Measurements from ENCODE around the gene AHRR.
A peak's percentile ranks its signal among the peaks of the same experiment; 100 is the strongest.

AHRR gene

DNA sequence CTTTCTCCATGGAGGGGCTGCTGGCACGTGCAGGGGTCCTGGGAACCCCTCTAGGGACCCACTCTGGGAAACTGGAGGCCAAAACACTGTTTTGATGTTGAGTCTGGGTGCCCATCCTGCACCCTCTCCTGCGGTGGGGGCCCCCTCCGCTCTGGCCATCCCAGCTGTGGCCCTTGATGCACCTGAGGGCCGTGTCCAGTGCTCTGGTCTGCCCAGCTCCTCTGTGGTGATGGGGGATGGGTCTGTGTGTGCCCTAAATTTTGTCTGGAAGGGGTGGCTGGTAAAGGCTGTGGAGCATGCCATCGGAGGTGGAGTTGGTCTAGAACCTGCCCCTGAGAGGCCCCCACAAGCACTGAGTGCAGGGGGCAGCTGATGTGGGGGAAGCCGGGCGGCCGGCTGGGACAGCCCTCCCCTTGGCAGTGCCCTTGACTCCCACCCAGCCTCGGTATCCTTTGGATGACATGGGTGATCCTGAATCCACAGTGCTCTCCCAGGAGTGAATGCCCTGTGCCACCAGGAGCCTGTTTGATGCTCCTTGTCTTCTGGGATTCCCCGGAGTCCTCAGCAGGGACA is 26.3 kb downstream of the AHRR start:
- no peak for DNase-seq

DNA sequence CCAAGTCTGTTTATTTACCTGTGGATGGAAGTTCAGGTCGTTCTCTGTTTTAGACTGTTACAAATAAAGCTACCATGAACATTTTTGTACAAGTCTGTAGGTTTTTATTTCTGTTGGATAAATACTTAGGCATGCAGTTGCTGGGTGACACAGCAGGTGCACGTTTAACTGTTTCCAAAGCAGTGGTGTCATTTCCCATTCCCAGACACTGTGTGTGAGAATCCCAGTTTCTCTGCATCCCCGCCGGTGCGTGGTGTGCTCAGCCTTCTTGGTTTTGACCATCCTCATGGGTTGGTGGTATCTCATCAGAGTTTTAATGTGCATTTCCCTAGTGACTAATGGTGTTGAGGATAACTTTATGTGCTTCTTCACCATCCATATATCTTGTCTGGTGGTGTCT is 27.2 kb downstream of the AHRR start:
- no peak for DNase-seq

DNA sequence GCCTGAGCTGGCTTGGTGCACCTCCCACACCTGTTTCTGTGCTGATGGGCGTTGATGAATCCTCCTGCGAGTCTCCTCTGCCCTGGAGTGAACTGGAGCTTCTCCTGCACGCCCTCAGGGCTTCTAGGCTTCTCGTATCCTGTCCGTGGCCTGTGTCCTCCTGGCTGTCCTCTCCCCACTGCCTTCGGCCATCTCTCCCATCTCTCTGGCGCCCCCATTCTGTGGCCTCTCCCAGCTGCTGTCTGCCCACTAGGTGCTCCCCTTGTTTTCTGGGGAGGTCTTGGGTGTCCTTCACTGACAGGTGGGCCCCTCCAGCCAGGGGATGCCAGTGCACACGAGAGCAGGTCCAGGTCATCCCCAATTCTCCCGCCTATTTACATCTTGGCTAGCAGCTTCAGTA is 28.8 kb downstream of the AHRR start:
- DNase-seq: peak; percentile 56

DNA sequence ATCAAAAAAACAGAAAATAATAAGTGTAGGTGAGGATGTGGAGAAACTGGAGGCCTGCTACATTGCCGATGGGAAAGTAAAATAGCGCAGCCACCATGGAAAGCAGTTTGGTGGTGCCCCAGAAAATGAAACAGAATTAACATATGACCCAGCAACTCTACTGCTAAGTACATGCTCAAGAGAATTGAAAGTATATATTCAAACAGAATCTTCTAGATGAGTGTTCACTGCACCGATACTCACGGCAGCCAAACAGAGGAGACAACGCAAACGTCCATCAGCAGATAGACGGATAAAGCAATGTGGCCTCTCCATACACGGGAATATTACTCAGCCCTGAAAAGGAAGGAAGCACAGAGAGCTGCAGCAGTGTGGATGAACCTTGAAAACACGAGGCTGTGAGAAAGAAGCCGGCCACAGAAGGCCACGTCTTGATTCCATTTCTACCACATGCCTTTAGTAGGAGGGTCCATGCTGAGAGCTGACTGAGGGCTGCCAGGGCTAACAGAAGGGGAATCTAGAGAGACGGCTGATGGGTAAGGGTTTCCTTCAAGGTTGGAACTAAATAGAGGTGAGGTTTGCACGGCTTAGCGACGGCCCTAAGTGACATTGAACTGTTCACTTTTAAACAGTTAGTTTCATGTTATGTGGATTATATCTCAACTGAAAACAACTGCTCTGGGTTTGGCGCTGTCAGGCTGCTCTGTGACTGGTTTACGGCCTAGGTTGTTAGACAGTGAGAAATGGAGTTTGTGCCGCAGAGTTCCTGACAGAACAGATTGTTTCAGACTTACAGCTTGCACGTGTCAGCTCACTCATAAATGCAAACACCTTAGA is 29.8 kb downstream of the AHRR start:
- DNase-seq: no peak

DNA sequence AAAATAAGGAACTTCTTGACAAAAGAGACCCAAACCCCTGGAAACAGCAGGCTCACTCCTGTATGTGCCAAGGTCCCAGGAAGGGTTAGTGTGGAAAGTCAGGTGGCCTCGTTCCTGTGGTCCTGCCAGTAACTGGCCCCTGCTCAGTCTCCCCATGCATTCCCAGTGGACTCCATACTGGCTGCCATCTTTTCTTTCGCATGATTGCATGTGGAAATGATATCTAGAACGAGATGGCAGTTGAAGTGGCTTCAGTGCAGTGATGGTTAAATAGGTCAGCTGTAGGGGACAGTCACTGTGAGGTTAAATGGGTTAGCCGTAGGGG is 30.4 kb downstream of the AHRR start:
- no peak for DNase-seq

DNA sequence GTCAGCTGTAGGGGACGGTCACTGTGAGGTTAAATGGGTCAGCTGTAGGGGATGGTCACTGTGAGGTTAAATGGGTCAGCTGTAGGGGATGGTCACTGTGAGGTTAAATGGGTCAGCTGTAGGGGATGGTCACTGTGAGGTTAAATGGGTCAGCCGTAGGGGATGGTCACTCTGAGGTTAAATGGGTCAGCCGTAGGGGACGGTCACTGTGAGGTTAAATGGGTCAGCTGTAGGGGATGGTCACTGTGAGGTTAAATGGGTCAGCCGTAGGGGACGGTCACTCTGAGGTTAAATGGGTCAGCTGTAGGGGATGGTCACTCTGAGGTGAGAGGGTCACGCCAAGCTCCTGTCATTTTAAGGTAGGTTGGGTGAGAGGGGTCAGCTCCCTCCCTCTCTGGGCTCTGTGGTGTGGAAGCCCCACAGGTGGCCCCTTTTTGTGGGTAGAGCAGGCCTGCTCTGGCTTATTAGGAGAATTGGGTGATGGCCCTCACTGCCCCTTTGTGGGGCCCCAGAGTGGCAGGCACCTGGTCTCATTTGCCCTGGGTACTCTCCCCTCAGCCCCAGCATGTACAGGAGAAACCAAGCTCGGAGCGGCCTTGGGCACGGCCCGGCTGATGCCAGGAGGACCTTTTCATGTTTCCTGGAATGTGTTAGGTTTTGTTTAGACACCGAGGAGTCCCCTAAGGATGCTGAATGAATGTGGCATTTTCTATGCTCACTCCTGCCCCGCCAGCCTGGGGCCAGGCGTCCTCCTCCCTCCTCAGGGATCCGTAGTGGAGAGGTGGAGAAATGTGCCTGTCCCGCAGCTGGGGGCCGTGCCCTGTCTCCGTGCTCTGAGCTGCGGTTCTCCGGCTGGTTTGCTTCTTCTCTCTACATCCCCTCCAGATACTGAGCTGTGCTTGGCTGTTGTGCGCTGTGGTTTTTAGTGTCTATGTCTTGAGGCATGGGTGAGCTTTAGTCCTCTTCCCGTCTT is 31.4 kb downstream of the AHRR start:
- DNase-seq: peak; percentile 56

DNA sequence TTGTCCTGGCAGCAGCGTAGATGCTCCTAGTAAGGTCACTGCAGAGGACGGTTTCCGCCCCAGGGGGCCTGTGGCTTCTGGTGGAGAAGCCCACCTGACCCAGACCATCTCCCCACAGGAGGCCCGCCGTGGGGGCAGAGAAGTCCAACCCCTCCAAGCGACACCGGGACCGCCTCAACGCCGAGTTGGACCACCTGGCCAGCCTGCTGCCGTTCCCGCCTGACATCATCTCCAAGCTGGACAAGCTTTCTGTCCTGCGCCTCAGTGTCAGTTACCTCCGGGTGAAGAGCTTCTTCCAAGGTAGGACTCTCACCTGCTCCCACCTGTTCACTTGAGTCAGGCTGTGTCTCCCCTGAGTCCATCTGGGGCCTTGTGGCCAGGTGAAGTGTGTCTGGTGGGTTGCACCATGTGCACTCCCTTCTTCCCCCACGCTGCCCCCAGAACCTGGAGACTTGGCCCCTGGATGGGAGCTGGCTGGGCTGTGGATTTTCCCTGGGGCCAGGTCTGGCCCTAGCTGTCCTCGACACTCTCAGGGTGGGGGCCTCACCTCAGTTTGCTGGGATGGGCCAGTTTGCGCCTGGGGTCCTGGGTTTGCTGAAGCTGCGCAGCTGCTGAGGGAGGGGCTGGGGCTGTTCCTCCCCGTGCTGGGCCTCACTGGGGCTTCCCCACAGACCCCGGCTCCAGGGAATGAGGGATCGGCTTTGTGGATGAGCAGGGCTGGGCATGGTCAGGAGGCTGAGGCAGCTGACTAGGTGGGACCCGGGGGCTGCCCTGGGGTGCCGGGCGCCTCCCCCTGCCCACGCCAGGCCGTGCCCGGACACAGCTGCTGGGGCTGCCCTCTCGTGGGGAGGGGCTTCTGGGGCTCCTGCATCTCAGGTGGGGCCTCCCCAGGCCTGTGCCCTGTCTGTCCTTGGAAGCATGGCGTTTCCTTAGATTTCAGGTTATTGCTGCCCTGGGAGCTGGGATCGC is 32.4 kb downstream of the AHRR start:
- no peak for DNase-seq

DNA sequence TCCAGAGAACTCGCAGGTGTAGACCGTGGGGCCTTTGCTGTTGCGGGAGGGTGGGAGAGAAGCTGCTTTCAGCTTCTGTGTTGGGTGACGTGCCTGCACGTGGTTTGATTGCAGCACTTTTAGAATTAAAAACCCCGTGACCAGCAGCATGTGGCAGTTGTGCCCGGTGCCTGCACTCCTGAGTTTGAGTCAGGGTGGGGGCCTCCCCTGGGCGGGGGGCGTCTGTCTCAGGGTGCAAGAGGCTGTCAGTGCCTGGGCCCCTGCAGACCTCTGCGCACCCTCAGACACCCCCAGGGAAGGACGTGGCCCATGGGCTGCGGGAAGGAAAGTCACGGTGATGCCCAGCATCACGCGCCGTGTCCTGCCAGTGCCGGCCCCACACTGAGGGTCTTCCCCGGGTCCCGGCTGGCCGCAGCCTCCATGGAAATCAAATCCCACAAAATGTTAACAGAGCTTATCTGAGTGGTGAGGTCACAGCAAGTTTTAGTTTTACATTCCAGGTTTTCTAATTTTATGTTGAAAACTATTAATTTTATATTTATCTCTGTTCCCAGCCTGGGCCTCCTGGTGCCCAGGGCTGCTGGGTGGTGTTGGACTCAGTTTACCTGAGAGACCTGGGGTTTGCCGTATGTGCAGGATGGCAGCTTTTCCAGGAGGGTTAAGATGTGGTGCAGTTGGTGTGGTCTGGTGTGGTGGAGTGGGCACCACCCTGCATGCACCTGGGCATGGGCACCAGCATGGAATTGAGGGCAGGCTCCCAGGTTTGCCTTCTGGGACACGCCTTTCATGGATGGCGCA is 33.3 kb downstream of the AHRR start:
- DNase-seq: no peak

DNA sequence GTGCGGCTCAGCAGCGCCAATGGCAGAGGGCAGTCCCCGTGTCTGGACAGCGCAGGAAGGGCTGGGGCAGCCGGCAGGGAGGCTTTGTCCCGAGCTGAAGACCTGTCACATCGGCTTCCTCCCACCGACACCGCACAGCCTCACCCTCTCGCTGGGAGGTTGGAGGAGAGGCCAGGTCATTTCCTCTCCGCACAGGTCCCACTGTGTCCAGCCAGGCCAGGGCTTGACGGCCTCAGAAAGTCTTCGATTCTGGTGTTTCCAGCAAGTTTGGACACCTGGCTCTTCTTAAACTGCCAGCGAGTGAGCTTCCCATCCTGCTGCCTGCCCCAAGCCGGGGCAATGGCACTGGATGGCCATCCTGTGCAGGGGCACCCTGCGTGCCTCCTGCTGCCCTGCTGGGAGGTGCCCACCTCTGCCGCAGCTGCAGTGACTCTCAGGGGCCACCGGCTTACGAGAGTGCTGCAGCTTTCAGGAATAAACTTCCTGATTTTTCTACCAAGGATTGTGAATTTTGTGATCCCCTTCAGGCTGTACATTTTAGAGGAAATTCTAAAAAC is 33.9 kb downstream of the AHRR start:
- no peak for DNase-seq

DNA sequence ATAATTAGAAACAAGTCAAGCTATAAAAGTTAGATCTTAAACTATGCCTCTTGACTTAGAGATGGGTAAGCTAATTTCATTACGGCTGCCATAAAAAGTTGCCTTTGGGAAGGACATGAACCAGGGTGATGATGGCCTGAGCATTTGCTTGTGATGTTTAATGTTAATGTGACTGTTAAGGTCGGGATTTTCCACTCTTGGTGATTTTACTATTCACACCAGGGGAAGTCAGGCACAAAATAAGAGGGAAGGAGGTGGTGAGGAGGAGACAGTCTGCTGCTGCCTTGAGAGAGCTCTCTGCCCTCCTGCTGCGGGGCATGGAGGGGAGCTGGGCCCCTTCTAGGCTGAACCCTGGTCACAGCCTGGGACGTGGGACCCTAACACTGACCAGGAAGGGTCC is 34.4 kb downstream of the AHRR start:
- DNase-seq: no peak

DNA sequence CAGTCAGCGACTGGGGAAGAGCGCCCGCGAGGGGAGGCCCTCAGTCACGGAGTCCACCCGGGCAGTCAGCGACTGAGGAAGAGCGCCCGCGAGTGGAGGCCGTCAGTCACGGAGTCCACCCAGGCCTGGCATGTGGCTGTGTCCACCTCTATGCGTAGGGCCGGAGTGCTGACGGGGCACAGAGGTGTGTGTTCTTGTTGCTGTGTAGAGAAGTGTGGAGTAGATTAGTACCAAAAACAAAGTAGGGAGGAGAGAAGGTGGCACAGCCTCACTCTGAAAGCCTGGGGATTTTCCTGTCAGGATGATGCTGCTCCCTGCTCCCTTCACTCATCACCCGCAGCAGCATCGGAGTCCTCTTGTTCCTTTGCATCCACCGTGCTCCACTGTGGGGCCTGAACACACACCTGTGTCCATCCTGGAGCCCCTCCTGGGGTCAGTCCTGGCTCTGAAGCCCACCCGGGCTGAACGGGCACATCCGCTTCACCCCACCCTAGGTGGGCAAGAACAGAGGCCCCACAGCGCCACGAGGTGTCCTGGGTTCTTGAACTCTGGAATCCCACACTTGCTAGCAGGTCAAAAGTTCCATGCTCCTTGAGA is 37.9 kb downstream of the AHRR start:
- peak; percentile 35 for DNase-seq

DNA sequence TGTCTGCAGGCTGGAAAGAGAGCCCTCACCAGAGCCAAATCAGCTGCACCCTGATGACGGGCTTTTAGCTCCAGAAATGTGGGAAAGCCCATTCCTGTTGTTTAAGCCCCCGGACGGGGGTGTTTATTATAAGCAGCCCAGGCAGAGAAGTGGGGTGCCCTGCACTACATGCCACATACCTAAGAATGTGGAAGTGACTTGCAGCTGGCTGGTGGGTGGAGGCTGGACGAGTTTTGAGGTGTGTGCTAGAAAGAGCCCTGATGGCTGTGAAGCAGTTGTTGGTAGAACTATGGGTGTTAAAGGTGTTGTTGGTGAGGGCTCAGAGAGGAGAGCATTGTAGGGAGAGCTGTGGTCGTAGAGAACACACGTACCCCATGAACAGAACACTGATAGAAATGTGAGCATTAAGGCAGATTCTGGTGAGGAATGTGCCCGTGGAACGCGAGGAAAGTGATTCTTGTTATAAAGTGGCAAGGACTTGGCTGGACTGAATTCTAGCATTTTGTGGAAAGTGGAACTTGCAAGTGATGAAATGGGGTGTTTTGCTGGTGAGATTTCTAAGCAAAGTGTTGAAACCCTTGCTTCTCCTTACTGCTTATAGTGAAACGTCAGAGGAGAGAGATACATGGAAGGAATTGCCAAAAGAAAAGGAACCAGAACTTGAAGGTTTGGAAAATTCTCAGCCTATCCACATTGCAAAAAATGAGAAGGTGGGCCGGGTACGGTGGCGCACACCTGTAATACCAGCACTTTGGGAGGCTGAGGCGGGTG is 38.9 kb downstream of the AHRR start:
- DNase-seq: no peak

DNA sequence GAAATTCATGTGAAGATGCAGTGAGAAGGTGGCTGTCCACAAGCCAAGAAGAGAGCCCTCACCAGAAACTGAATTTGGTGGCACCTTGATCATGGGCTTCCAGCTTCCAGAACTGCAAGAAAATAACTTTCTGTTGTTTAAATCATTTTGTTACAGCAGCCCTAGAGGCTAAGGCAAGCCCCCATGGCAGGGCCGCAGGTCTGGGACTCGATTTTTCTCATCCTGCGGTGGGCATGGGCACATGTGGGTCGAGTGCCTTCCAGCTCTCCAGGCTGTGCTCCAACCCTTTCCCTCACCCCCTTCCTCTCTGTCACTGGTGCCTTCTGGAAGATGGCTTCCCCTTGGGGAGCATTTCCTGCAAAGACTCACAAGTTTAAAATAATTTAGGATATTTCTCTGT is 40.7 kb downstream of the AHRR start:
- no peak for DNase-seq

DNA sequence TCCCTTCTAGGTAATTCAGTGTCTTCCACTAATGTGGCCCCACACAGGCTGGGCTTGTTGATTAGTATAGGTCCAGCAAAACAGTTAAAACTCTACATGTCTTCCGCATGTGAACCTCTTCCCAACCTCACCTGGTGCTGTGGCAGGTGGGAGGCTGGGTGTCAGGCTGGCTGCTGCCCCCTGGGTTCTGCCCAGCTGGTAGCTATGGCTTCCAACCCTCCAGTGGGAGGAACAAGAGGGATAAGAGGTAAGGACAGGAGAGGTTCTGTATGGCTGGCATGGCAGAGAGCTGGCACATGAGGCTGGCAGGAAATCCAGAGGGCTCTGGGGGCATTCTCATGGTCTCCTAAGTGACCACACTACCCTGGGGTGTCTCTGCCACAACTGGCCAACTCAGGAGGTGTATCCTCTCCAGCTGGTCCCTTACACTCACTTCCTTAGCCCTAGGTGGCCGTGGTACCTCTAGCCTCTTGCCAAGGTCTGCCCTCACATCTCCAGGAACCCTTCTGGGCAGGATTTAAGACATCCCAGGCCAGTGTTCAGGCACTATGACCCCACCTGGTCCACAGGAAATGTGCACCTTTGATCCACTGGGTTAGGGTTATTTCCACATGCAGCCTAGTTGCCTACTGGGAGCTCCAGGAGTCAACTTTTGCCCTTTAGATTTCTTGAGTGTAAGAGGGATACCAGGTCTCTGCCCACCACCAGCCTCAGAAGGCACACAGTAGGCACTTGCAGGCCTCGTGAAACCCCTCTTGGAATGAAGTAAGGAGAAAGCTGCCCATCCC is 41.7 kb downstream of the AHRR start:
- DNase-seq: peak; percentile 15

DNA sequence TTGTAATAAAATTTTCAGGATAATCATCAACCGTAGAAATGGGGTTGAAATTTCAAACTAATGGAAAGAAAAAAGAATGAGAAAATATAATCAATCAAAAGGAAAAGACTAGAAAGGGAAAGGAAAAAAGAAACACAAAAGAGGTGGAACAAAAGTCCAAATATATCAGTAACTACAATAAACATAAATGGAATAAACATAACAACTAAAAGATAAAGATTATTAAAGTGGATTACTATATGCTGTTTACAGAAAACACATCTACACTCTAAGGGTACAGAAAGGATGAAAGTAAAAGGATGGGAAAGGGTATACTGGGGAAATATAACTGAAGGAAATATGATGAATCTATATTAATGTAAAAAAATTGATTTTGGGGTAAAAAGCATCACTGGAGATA is 43.0 kb downstream of the AHRR start:
- DNase-seq: no peak

DNA sequence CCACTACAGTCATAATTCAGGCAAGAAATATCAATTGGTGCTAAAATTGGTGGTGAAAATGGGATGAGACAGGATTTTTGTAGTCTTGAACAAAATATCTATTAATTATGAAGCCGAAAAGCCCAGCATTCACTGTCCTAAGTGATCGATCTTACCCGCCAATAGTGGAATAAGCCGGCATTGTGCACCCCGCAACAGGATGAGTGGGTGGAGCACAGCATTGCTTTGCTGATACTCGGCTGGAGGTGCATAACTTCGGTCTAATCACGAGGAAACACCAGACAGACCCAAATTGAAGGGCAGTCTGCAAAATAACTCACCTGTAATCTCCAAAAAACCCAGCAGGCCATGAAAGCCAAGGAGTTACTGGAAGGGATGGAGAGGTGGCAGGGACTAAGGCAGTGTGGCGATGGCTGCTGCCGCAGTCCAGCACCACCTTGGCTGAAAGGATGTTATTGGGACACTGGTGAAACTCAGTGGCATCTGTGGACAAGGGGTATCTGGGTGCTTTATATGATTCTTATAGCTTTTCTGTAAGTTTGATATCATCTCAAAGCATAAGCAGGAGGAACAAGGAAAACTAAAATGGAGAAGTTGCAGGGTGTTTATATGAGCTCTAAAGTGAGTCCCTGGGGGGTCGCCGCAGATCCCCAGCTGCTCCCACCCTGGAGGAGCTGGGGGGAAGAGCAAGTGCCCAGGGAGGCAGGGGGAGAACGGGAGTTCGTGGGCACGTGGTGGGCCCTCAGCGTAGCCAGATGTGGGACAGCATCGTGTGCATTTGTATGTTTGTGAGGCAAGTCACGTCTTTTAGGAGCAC is 45.2 kb downstream of the AHRR start:
- DNase-seq: peak; percentile 23

DNA sequence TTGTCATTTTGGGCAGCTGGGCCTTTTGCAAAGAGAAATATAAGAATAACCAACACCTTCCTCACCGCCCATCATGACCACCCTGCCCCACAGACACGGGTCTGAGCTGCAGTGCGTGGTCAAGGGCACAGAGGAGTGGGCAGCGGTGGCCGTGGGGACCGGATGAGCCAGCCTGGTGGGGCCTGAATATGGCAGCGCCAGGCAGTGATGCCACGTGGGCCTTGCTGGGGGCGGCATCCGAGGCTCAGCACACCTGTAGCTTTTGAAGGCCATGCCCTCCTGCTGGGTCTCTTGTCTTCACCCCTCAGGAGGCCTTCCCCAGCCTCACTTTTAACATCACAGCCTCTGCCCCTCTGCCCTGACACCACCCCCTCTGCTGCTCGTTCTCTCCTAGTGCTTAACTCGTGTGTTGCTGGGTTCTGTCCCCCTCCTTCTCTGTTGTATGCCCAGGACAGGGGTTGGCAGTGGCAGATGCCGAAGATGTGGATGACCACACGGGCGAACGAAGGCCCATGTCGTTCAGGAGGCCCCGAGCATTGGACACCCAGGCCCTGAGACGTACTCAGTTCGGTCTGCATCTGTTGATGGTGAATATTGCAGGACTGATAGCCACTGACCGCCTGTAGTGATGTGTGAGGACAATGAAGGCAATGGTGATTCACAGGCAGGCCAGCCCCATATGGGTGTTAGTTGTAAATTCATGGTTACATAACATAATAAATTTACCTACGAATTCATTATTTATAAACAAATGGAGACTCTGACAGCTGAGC is 46.0 kb downstream of the AHRR start:
- peak; percentile 35 for DNase-seq

Measured in islet precursor cell (in vitro differentiated cells).